K562 treated with DMSO at 1 percent for 48 hours (cell line): ENCODE data around the gene CASR. TPM values are rescaled to one million over a fixed set of nuclear protein-coding genes. Genes with fewer than 3 reads are reported as not detected.

Source experiments
- total RNA-seq: library from RNA; unstranded; fragments of 300-600 nt; gene quantifications from 2 replicates; pipeline ENCODE4 v1.2.3, GENCODE V29; 2022; ENCODE audit warnings: low replicate concordance; ENCODE audit errors: extremely low read depth

The CASR gene
- not detected in 2 replicates for total RNA-seq

GRCh38 chr3:122183521-122183892 is at the start of gene CASR:
Gene CASR, plus strand, starts transcription at chr3:122183668. Its CDS starts 70,522 bp downstream, at chr3:122254190.

DNA sequence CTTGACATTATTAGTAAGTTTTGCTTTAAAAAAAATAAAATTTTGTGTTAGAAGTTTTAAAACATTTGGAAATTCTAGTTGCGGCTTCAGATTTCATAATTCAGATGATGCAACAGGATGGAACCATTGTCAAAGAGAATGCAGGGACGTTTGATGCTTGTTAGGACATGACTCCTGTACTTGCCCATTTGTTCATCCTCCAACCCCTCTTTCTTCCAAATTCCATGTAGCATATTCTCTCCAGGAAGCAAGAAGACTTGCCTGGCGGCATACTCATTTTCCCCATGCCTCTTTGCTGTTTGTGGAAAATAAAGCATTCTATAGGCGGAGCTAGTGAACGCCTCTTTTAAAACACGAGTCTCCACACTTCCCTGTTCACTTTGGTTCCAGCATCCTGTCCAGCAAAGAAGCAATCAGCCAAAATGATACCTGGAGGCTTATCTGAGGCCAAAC is 141.4 kb downstream of the CASR start, which contains the start of gene CSTA:
Gene CSTA, plus strand, starts transcription at position 378 of the 453 bp plus-strand sequence. Its CDS starts 45 bp downstream, at position 423.

Other genes with a start within 250 kb of the CASR start
- gene ILDR1, start 161.4 kb upstream of the CASR start, total RNA-seq = not detected in 2 replicates
- not detected in 2 replicates for gene CD86, start 128.3 kb upstream of the CASR start, total RNA-seq
- gene CSTA, start 141.6 kb downstream of the CASR start, total RNA-seq = not detected in 2 replicates
- not detected in 2 replicates for gene MIX23, start 199.6 kb downstream of the CASR start, total RNA-seq
- gene FAM162A, start 200.5 kb downstream of the CASR start, total RNA-seq = not detected in 2 replicates
- gene WDR5B, start 232.4 kb downstream of the CASR start, total RNA-seq = not detected in 2 replicates